Memory B cell (primary cell): Measurements from ENCODE around the gene COBL.
A peak's percentile ranks its signal among the peaks of the same experiment; 100 is the strongest.

Source experiments
- ATAC-seq: fragments of 150-1000 bp; cut with Tn5 transposase; 2 replicates; pipeline ENCODE4 v1.10.0; 2021; ENCODE audit warnings: low read depth, mild to moderate bottlenecking, moderate library complexity
- DNase-seq, 2 donors: peaks; one replicate each; pipeline ENCODE4 v3.0.0; 2022; ENCODE audit warnings: low spot score in 2 of 2
- H3K27ac Mint-ChIP-seq: one replicate; pipeline ENCODE4 v1.8.0; 2022; ENCODE audit warnings: mild to moderate bottlenecking, moderate library complexity, mixed read lengths
- H3K27me3 Mint-ChIP-seq: one replicate; pipeline ENCODE4 v1.8.0; 2022; ENCODE audit warnings: mixed read lengths
- H3K36me3 Mint-ChIP-seq: one replicate; pipeline ENCODE4 v1.8.0; 2022; ENCODE audit warnings: mild to moderate bottlenecking, mixed read lengths
- H3K4me1 Mint-ChIP-seq: one replicate; pipeline ENCODE4 v1.8.0; 2022; ENCODE audit warnings: mixed read lengths
- H3K4me3 Mint-ChIP-seq: one replicate; pipeline ENCODE4 v1.8.0; 2022; ENCODE audit warnings: mild to moderate bottlenecking, moderate library complexity, mixed read lengths
- H3K9me3 Mint-ChIP-seq: one replicate; pipeline ENCODE4 v1.8.0; 2022; ENCODE audit warnings: mixed read lengths

The COBL gene

GRCh38 chr7:51070151-51070550 is 246.5 kb downstream of the COBL start:
- no peak for ATAC-seq
- no peaks in the 10 kb centered on the region for H3K27me3 Mint-ChIP-seq
- no peak overlapping the region for H3K27ac Mint-ChIP-seq
- H3K4me1 Mint-ChIP-seq = peaks cover 2% of the 10 kb centered on the region
- H3K36me3 Mint-ChIP-seq = no peaks in the 10 kb centered on the region
- H3K9me3 Mint-ChIP-seq = no peaks in the 10 kb centered on the region
- no peak for DNase-seq
- no peak overlapping the region for H3K4me3 Mint-ChIP-seq

DNA sequence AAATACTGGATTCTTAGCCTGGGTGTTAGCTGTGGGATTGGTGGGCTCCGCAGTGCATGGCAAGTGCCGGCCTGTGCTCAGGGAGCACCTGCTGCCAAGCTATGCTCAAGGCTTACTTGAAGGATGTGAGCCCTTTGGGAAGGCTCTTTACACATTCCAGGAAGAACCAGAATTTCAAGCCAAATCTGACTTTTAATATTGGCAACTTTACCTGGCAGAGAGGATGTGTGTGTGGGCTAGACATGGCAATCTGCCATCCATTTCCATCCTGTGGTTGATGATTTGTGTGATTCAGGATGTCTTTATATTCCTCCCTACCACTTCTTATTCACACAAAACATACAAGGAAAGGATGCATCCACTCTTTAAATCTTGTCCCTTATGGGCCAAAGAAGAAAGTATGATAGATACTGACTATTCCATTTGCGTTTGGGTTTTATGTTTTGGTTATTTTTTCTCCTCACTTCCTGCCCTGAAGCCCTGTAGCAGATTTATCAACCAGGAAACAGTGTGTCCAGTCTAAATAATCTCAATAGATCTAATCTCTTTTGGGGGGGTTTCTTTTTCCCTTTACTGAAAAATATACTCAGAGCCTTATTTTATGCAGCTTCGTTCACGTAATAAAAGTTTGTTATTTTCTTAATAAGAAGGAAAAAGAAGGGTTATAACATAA is 247.1 kb downstream of the COBL start:
- ATAC-seq (no peak), DNase-seq (no peak)
- H3K4me3 Mint-ChIP-seq = no peak overlapping the region
- H3K27me3 Mint-ChIP-seq = no peaks in the 10 kb centered on the region
- H3K4me1 Mint-ChIP-seq = peaks cover 2% of the 10 kb centered on the region
- no peaks in the 10 kb centered on the region for H3K36me3 Mint-ChIP-seq
- H3K27ac Mint-ChIP-seq = no peak overlapping the region
- no peaks in the 10 kb centered on the region for H3K9me3 Mint-ChIP-seq

- Mint-ChIP-seq H3K27me3 (no peaks in the 10 kb centered on the region), H3K4me1 (peaks cover 2% of the 10 kb centered on the region), H3K27ac (no peak overlapping the region), H3K36me3 (no peaks in the 10 kb centered on the region), H3K4me3 (no peak overlapping the region), H3K9me3 (no peaks in the 10 kb centered on the region)
- ATAC-seq = no peak
- no peak for DNase-seq
Measured at GRCh38 chr7:51068401-51068800, 248.2 kb downstream of the COBL start.

DNA sequence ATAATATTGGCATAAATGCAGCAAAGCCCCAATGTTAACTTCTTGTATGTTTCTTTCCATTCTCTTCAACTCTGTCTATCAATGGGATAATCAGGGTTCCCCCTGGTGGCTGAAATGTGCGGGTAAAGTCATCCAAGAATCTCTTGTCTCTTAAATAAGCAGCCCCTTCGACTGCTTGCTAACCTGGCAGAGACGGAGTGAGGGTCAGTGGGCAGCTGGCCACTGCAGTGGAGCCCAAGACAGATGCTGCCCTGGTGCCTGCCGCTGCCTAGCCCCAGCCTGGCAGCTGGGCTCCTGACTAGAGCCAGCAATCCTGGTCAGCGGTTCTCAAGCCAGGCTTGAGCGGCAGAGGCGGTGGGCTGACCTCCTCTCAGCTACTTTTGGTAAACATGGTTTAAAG is 248.9 kb downstream of the COBL start:
- no peak for ATAC-seq
- Mint-ChIP-seq H3K36me3 (no peaks in the 10 kb centered on the region), H3K27me3 (no peaks in the 10 kb centered on the region), H3K9me3 (no peaks in the 10 kb centered on the region), H3K4me1 (peaks cover 2% of the 10 kb centered on the region), H3K4me3 (no peak overlapping the region), H3K27ac (no peak overlapping the region)
- DNase-seq = peak in 1 of 2 donors; percentile 5

GRCh38 chr7:51067258-51067657 is 249.4 kb downstream of the COBL start:
- Mint-ChIP-seq H3K4me1 (peaks cover 2% of the 10 kb centered on the region), H3K27ac (no peak overlapping the region), H3K27me3 (no peaks in the 10 kb centered on the region), H3K9me3 (no peaks in the 10 kb centered on the region), H3K4me3 (no peak overlapping the region), H3K36me3 (no peaks in the 10 kb centered on the region)
- DNase-seq = no peak
- no peak for ATAC-seq

- Mint-ChIP-seq H3K9me3 (no peaks in the 10 kb centered on the region), H3K27me3 (no peaks in the 10 kb centered on the region), H3K36me3 (no peaks in the 10 kb centered on the region), H3K27ac (no peak overlapping the region), H3K4me3 (no peak overlapping the region), H3K4me1 (peaks cover 2% of the 10 kb centered on the region)
- no peak for DNase-seq
- ATAC-seq = no peak
Measured at GRCh38 chr7:51066405-51066882, 250.2 kb downstream of the COBL start.

- DNase-seq = no peak
- ATAC-seq = no peak
- Mint-ChIP-seq H3K36me3 (no peaks in the 10 kb centered on the region), H3K4me1 (peaks cover 2% of the 10 kb centered on the region), H3K4me3 (no peak overlapping the region), H3K27ac (no peak overlapping the region), H3K9me3 (no peaks in the 10 kb centered on the region), H3K27me3 (no peaks in the 10 kb centered on the region)
Measured at GRCh38 chr7:51065766-51066165, 250.8 kb downstream of the COBL start.

DNA sequence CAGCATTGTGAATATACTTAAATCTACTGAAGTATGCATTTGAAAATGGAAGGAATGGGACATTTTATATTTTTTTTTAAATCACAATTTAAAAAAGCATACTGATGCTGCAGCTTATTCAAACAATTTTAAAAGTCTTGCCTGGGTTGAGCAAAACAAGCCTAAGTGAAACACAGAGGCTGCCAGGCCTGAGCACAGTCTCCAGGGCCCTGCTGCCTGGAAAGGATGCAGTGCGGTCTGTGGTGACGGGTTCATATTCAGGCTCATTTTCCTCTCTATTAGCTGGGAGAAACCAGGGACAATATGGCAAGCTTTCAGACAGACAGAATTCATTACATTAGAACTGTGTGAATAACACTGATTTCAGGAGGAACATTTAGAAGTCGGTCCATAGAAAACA is 251.9 kb downstream of the COBL start:
- Mint-ChIP-seq H3K9me3 (no peaks in the 10 kb centered on the region), H3K27me3 (no peaks in the 10 kb centered on the region), H3K4me3 (no peak overlapping the region), H3K36me3 (no peaks in the 10 kb centered on the region), H3K4me1 (peaks cover 2% of the 10 kb centered on the region), H3K27ac (no peak overlapping the region)
- ATAC-seq (no peak), DNase-seq (no peak)

DNA sequence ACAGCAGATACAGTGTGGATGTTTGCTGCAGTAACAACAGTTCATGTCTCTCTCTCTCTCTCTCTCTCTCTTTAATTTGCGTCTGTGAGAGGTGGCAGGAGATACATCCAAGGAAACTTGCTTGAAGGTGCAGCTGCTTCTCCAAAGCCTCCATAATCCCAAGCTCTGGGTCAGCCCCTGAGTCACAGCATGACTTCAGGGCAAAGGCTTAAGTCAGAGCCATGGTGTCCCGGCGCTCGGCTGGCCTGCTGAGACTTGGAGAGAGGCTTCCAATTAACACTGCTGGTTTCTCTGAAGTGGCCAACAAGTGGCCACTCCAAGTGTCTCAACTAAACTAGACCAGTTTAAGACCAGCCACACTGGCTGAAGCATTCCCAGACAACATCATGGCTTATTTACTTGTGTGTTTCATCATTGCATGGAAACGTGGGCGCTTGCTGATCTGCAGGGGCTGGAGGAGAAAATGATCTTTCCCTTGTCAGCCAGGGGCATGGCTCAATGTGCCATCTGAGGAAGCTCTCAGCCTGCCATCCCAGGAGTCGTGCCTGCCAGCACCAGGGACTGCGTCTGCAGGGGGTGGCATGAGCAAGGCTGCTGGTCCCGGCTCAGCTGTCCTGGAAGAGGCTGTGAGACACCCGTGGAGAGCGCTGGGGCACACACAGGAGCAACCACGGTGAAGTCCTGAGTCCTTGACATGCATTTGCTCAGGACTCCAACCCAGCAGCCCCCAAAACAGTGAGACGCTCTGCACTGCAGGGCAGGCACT is 254.2 kb downstream of the COBL start:
- no peak for DNase-seq
- no peak overlapping the region for H3K27ac Mint-ChIP-seq
- no peaks in the 10 kb centered on the region for H3K9me3 Mint-ChIP-seq
- ATAC-seq = no peak
- H3K36me3 Mint-ChIP-seq = no peaks in the 10 kb centered on the region
- no peak overlapping the region for H3K4me3 Mint-ChIP-seq
- no peaks in the 10 kb centered on the region for H3K27me3 Mint-ChIP-seq
- no peaks in the 10 kb centered on the region for H3K4me1 Mint-ChIP-seq

DNA sequence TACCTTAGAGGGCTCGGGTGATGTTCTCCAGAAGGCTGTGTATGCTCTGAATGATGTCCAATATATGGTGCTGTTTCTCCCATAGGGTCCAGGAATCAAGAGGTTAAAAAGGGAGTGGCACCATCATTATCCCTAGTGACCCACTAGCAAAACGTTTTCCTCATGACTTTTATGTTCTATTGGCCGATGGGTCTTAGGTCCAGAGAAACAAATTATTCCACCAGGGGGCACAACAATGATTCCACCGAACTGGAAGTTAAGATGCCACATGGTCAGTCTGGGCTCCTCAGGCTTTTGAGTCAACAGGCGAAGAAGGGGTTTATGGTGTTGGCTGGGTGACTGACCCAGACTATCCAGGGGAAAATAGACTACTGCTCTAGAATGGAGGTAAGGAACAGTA is 256.1 kb downstream of the COBL start:
- no peak for DNase-seq
- peaks cover 1% of the 10 kb centered on the region for H3K27me3 Mint-ChIP-seq
- no peaks in the 10 kb centered on the region for H3K4me1 Mint-ChIP-seq
- no peak overlapping the region for H3K27ac Mint-ChIP-seq
- no peak for ATAC-seq
- no peak overlapping the region for H3K4me3 Mint-ChIP-seq
- H3K36me3 Mint-ChIP-seq = no peaks in the 10 kb centered on the region
- H3K9me3 Mint-ChIP-seq = no peaks in the 10 kb centered on the region

DNA sequence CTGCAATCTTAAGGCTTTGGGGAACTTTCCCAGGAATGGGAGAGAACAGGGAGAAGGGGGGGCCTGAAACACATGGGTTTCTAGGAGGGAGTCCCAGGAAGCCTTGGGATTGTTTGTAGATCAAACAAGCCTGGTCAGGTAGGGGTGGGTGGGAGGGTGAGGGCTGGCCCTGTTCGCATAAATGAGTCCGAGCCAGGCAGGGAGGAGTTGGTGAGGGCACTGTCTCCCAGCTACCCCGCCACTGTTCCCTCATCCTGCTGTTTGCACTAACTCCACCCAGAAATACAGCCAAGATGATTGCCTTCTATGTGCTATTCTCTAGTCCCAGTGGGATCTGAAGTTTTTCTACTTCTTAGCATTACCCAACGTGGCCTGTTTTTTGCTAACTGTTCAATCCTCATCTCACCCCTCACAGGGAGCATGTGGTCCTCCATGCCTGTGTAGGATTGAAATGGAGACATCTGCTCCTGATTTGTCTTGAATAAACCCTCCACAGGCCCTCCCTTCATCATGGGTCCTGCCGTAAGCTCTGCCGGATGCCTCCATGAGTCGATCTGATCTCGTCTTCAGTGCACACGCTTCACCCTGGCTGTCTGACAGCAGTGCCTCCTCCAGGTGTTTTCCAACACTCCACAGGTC is 257.0 kb downstream of the COBL start:
- H3K9me3 Mint-ChIP-seq = no peaks in the 10 kb centered on the region
- no peak for ATAC-seq
- DNase-seq = no peak
- H3K27ac Mint-ChIP-seq = no peak overlapping the region
- peaks cover 1% of the 10 kb centered on the region for H3K27me3 Mint-ChIP-seq
- H3K4me1 Mint-ChIP-seq = no peaks in the 10 kb centered on the region
- H3K36me3 Mint-ChIP-seq = no peaks in the 10 kb centered on the region
- no peak overlapping the region for H3K4me3 Mint-ChIP-seq

- ATAC-seq (no peak), DNase-seq (no peak)
- Mint-ChIP-seq H3K4me1 (no peaks in the 10 kb centered on the region), H3K9me3 (no peaks in the 10 kb centered on the region), H3K27ac (no peak overlapping the region), H3K36me3 (no peaks in the 10 kb centered on the region), H3K27me3 (peaks cover 1% of the 10 kb centered on the region), H3K4me3 (no peak overlapping the region)
Measured at GRCh38 chr7:51058764-51059163, 257.8 kb downstream of the COBL start.

GRCh38 chr7:51055039-51055840 is 261.4 kb downstream of the COBL start:
- H3K4me1 Mint-ChIP-seq = no peaks in the 10 kb centered on the region
- H3K4me3 Mint-ChIP-seq = no peak overlapping the region
- H3K9me3 Mint-ChIP-seq = no peaks in the 10 kb centered on the region
- no peak overlapping the region for H3K27ac Mint-ChIP-seq
- ATAC-seq (no peak), DNase-seq (no peak)
- no peaks in the 10 kb centered on the region for H3K36me3 Mint-ChIP-seq
- peaks cover 1% of the 10 kb centered on the region for H3K27me3 Mint-ChIP-seq

DNA sequence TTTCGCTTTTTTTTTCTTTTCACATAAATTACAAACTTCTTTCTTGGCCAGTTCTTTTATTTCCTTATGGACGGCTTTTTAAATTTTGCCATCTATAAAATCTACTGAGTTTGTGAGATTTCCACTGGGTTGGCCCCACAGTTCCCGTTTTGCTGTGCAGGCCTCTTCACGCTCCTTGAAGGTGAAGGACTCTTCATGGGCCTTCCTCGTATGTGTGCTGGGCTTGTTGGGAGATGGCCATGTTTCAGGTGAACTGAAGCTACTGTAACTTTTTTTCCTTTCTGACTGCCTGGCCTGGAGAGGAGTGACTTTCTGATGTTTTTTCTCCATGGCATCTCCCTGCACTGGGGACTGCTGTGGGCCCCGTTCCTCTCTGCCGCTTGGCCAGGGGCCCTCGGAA is 262.4 kb downstream of the COBL start:
- Mint-ChIP-seq H3K27ac (no peak overlapping the region), H3K27me3 (peaks cover 1% of the 10 kb centered on the region), H3K4me3 (no peak overlapping the region), H3K9me3 (no peaks in the 10 kb centered on the region), H3K4me1 (no peaks in the 10 kb centered on the region), H3K36me3 (no peaks in the 10 kb centered on the region)
- ATAC-seq (no peak), DNase-seq (no peak)
